ENCODE results near the gene IDUA.
"Not testable (repeated sequence)": the region's sequence is repeated elsewhere in the genome, so short reads cannot be mapped to it uniquely, and the experiment has no call there.

Gene IDUA

GRCh38 chr4:973431-974397, 13.1 kb upstream of the IDUA start, which contains the start of gene DGKQ:
Gene DGKQ (minus strand): TSS chr4:973569. CDS start chr4:973482, 87 bp downstream.
- no peaks in the 10 kb centered on the region for H3K36me3 ChIP-seq
- peak within 1 kb of the TSS; percentile 65 for H3K4me3 ChIP-seq (ENCODE audit: low read depth, low read length)
- peak; percentile 70 for DNase-seq
- peaks cover 13% of the 10 kb centered on the region for H3K9me3 ChIP-seq (ENCODE audit: severe bottlenecking)
- H3K27me3 ChIP-seq (ENCODE audit: insufficient read depth, low read depth, severe bottlenecking) = no peaks in the 10 kb centered on the region
- H3K27ac ChIP-seq = no peak within 1 kb of the TSS
- TF ChIP-seq CTCF (IDR thresholded peaks at IDR 0.05; ENCODE audit: low read depth, low read length) = no peak

- Histone ChIP-seq H3K27me3 (ENCODE audit: insufficient read depth, low read depth, severe bottlenecking) (no peaks in the 10 kb centered on the region), H3K9me3 (ENCODE audit: severe bottlenecking) (peaks cover 13% of the 10 kb centered on the region), H3K36me3 (no peaks in the 10 kb centered on the region), H3K27ac (no peak overlapping the region), H3K4me3 (ENCODE audit: low read depth, low read length) (no peak overlapping the region)
- TF ChIP-seq CTCF (IDR thresholded peaks at IDR 0.05; ENCODE audit: low read depth, low read length) = no peak
- no peak for DNase-seq
These were observed 12.2 kb upstream of the IDUA start for GRCh38 chr4:974668-975067.

GRCh38 chr4:976016-976415, 10.8 kb upstream of the IDUA start:
- H3K27me3 ChIP-seq (ENCODE audit: insufficient read depth, low read depth, severe bottlenecking); DNase-seq; H3K27ac ChIP-seq; H3K4me3 ChIP-seq (ENCODE audit: low read depth, low read length); H3K36me3 ChIP-seq: not testable (repeated sequence)
- peaks cover 13% of the 10 kb centered on the region for H3K9me3 ChIP-seq (ENCODE audit: severe bottlenecking)

GRCh38 chr4:978957-979701, 7.7 kb upstream of the IDUA start:
- H3K4me3 ChIP-seq (ENCODE audit: low read depth, low read length) = no peak overlapping the region
- DNase-seq = no peak
- H3K36me3 ChIP-seq = no peaks in the 10 kb centered on the region
- no peaks in the 10 kb centered on the region for H3K27me3 ChIP-seq (ENCODE audit: insufficient read depth, low read depth, severe bottlenecking)
- H3K9me3 ChIP-seq (ENCODE audit: severe bottlenecking) = peaks cover 7% of the 10 kb centered on the region
- TF ChIP-seq CTCF (IDR thresholded peaks at IDR 0.05; ENCODE audit: low read depth, low read length) = no peak
- no peak overlapping the region for H3K27ac ChIP-seq

GRCh38 chr4:982291-982690, 4.6 kb upstream of the IDUA start:
- Histone ChIP-seq H3K36me3 (no peaks in the 10 kb centered on the region), H3K9me3 (ENCODE audit: severe bottlenecking) (no peaks in the 10 kb centered on the region), H3K4me3 (ENCODE audit: low read depth, low read length) (no peak overlapping the region), H3K27me3 (ENCODE audit: insufficient read depth, low read depth, severe bottlenecking) (no peaks in the 10 kb centered on the region), H3K27ac (no peak overlapping the region; the same call in 1 of the 2 replicates)
- TF ChIP-seq CTCF (IDR thresholded peaks at IDR 0.05; ENCODE audit: low read depth, low read length) = no peak
- no peak for DNase-seq

GRCh38 chr4:982814-983213, 4.0 kb upstream of the IDUA start:
- H3K27ac ChIP-seq = peak overlapping the region; percentile 41
- DNase-seq = no peak
- H3K4me3 ChIP-seq (ENCODE audit: low read depth, low read length) = no peak overlapping the region
- no peaks in the 10 kb centered on the region for H3K9me3 ChIP-seq (ENCODE audit: severe bottlenecking)
- no peak for TF ChIP-seq CTCF (IDR thresholded peaks at IDR 0.05; ENCODE audit: low read depth, low read length)
- no peaks in the 10 kb centered on the region for H3K27me3 ChIP-seq (ENCODE audit: insufficient read depth, low read depth, severe bottlenecking)
- H3K36me3 ChIP-seq = no peaks in the 10 kb centered on the region
